ENCODE data around the gene TRAF4. TPM values are rescaled to one million over a fixed set of nuclear protein-coding genes. Genes with fewer than 3 reads are reported as not detected.

TRAF4 gene
- total and polyA plus RNA-seq, 10 of the 15 experiments (the other 5 are each of a cell fraction or from before 2014, with no cell fraction given) = 3.7 to 197 (median 66.4) TPM

DNA sequence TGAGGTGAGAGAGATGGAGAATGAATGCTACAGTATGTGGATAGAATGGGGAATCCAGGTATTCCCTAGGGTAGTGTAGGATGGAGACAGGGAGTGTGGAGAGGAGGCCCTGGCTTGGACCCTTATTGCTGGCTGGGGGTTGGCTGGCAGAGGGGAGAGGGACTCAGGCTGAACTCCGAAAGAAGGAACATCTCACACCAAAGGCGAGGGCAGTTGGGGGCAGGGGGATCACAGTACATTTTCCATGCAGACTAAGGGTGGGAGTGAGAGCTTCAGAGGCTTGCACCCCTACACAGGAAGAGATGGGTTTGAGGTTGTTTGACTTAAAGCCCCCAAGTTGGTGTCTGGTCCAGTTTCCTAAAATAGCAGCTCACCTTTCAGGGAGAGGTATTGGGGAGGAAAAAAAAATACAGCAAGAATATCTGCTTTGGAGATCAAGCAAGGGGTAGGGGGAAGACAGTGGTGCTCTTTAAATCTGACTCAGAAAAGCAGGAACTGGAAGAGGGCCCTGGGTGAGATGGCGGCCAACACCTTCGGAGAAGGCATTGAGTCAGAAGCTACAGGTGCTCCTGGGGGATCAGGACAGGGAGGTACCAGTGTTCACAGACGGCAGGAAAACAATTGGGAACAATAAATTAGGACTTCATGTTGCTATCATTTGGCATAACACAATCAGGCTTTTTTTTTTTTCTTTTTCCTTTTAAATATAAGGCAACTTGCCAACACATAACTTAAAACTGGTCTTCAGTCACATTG, 12.4 kb downstream of the TRAF4 start:
- Histone ChIP-seq H3K36me3 (ENCODE audit: control insufficient read depth in 2 of 2, insufficient read depth in 2 of 2, low read length in 1 of 2) (peaks cover 8 to 22% of the 10 kb centered on the region in 2 experiments; a peak in 3 of 4 replicates), H4K20me1 (ENCODE audit: control insufficient read depth, insufficient read depth) (no peaks in the 10 kb centered on the region; the same call in 1 of the 2 replicates), H3K27ac (ENCODE audit: control insufficient read depth, insufficient read depth) (no peak overlapping the region), H3K79me2 (ENCODE audit: control insufficient read depth, insufficient read depth, low read length) (no peaks in the 10 kb centered on the region), H3K27me3 (replicated peaks in 1 of 2; ENCODE audit: control insufficient read depth in 2 of 2, insufficient read depth in 2 of 2, low read length in 1 of 2) (no peaks in the 10 kb centered on the region), H2AFZ (ENCODE audit: control insufficient read depth, low read depth, low read length) (no peak overlapping the region), H3K9me3 (replicated peaks; ENCODE audit: control insufficient read depth, insufficient read depth, low read length) (no peaks in the 10 kb centered on the region), H3K9ac (ENCODE audit: control insufficient read depth, insufficient read depth, low read length) (no peak overlapping the region), H3K4me2 (ENCODE audit: control insufficient read depth, insufficient read depth) (no peak overlapping the region), H3K4me1 (ENCODE audit: control insufficient read depth, insufficient read depth, low read length) (0 out of 2 replicates have a peak, but pooled peaks cover 2% of the 10 kb centered on the region), H3K4me3 (no peak overlapping the region)
- no peak for FAIRE-seq
- ChIA-PET POLR2A (no interaction called here), CTCF (interaction anchor here (0.6 to 2.4 kb wide), 2 partner anchors 29 to 344 kb away, joined by 4 to 5 read pairs; no protein-coding TSS in a partner anchor), RAD21 (ENCODE audit: unreplicated experiment) (no interaction called here), SMC1A (ENCODE audit: uncharacterized antibody, unreplicated experiment) (no interaction called here)
- intact Hi-C loops (cut with micrococcal nuclease; ENCODE audit: unreplicated experiment) = no loop called here
- no peak for DNase-seq (ENCODE audit: low read depth, low spot score)
- ATAC-seq = no peak
- in situ Hi-C loops (cut with MboI) = no loop called here
- BruUV-seq (replicated peaks) = no TSS peak
- WGBS (ENCODE audit: insufficient coverage, insufficient replicate concordance, low lambda C conversion rate, missing lambda C conversion rate) = 94% methylated on average over 5 of the region's 5 CpGs
- TF ChIP-seq, protein P1, sequence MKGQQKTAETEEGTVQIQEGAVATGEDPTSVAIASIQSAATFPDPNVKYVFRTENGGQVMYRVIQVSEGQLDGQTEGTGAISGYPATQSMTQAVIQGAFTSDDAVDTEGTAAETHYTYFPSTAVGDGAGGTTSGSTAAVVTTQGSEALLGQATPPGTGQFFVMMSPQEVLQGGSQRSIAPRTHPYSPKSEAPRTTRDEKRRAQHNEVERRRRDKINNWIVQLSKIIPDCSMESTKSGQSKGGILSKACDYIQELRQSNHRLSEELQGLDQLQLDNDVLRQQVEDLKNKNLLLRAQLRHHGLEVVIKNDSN (IDR thresholded peaks at IDR 0.05; ENCODE audit: borderline replicate concordance, extremely low read length, insufficient read depth, low read depth, low read length) = no peak
- TF ChIP-seq IRF4 (IDR thresholded peaks at IDR 0.05; ENCODE audit: low read depth, low read length) (no peak), MYC (IDR thresholded peaks at IDR 0.05; ENCODE audit: insufficient read depth, insufficient read length, insufficient replicate concordance, low read length, severe bottlenecking) (no peak), SREBF1 (IDR thresholded peaks at IDR 0.05; ENCODE audit: low read length) (no peak), BMI1 (IDR thresholded peaks at IDR 0.05; ENCODE audit: borderline replicate concordance) (no peak), POLR2AphosphoS5 (IDR thresholded peaks at IDR 0.05; ENCODE audit: low read length) (no peak), SIX5 (IDR thresholded peaks at IDR 0.05; ENCODE audit: low read depth, low read length, severe bottlenecking) (no peak), JUND (IDR thresholded peaks at IDR 0.05; ENCODE audit: low read depth, low read length) (no peak), TAF1 (IDR thresholded peaks at IDR 0.05; ENCODE audit: borderline replicate concordance, low read depth, low read length) (no peak), FOS (IDR thresholded peaks at IDR 0.05; ENCODE audit: borderline replicate concordance, extremely low read depth, insufficient read length) (no peak), SRF (IDR thresholded peaks at IDR 0.05; ENCODE audit: low read depth in 2 of 2, low read length in 2 of 2) (no peak), CHD1 (IDR thresholded peaks at IDR 0.05; ENCODE audit: low read depth, low read length) (no peak), JUNB (IDR thresholded peaks at IDR 0.05) (no peak)
- TF ChIP-seq, protein P2, sequence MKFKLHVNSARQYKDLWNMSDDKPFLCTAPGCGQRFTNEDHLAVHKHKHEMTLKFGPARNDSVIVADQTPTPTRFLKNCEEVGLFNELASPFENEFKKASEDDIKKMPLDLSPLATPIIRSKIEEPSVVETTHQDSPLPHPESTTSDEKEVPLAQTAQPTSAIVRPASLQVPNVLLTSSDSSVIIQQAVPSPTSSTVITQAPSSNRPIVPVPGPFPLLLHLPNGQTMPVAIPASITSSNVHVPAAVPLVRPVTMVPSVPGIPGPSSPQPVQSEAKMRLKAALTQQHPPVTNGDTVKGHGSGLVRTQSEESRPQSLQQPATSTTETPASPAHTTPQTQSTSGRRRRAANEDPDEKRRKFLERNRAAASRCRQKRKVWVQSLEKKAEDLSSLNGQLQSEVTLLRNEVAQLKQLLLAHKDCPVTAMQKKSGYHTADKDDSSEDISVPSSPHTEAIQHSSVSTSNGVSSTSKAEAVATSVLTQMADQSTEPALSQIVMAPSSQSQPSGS (IDR thresholded peaks at IDR 0.05; ENCODE audit: low read length) = no peak
- TF ChIP-seq, protein P3, sequence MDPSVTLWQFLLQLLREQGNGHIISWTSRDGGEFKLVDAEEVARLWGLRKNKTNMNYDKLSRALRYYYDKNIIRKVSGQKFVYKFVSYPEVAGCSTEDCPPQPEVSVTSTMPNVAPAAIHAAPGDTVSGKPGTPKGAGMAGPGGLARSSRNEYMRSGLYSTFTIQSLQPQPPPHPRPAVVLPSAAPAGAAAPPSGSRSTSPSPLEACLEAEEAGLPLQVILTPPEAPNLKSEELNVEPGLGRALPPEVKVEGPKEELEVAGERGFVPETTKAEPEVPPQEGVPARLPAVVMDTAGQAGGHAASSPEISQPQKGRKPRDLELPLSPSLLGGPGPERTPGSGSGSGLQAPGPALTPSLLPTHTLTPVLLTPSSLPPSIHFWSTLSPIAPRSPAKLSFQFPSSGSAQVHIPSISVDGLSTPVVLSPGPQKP (IDR thresholded peaks at IDR 0.05; ENCODE audit: low read depth, low read length) = no peak
- TF ChIP-seq, protein P4, sequence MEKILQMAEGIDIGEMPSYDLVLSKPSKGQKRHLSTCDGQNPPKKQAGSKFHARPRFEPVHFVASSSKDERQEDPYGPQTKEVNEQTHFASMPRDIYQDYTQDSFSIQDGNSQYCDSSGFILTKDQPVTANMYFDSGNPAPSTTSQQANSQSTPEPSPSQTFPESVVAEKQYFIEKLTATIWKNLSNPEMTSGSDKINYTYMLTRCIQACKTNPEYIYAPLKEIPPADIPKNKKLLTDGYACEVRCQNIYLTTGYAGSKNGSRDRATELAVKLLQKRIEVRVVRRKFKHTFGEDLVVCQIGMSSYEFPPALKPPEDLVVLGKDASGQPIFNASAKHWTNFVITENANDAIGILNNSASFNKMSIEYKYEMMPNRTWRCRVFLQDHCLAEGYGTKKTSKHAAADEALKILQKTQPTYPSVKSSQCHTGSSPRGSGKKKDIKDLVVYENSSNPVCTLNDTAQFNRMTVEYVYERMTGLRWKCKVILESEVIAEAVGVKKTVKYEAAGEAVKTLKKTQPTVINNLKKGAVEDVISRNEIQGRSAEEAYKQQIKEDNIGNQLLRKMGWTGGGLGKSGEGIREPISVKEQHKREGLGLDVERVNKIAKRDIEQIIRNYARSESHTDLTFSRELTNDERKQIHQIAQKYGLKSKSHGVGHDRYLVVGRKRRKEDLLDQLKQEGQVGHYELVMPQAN (conservative IDR thresholded peaks at IDR 0.05) = no peak
